Right atrium auricular region (tissue), 2 donors: ENCODE measurements around the gene PLD5. TPM values are rescaled to one million over a fixed set of nuclear protein-coding genes. Genes with fewer than 3 reads are reported as not detected.

Experiments
- DNase-seq: peaks from one replicate; pipeline ENCODE4 v3.0.0-alpha.2; 2019; ENCODE audit warnings: low spot score
- H3K27ac ChIP-seq, 2 donors: fragments of 200-600 bp; sonication (generic); 1 replicate in 1 of 2; 2 replicates in 1 of 2; pipeline ENCODE4 v1.5.1; 2016 to 2019
- H3K27me3 ChIP-seq, 2 donors: fragments of 200-600 bp; sonication (generic); one replicate each; pipeline versions ENCODE4 v1.5.1 to v1.6.0; 2017 to 2019
- H3K36me3 ChIP-seq: fragments of 200-600 bp; sonication (generic); one replicate; pipeline ENCODE4 v1.5.1; 2016
- H3K4me1 ChIP-seq, 2 donors: fragments of 200-600 bp; sonication (generic); one replicate each; pipeline versions ENCODE4 v1.5.1 to v1.6.0; 2017 to 2019
- H3K4me3 ChIP-seq, 2 donors: fragments of 200-600 bp; sonication (generic); 1 replicate in 1 of 2; 2 replicates in 1 of 2; pipeline ENCODE4 v1.5.1; 2017 to 2019; ENCODE audit warnings: mild to moderate bottlenecking in 1 of 2, moderate library complexity in 1 of 2
- H3K9me3 ChIP-seq, 2 donors: fragments of 200-600 bp; sonication (generic); one replicate each; pipeline ENCODE4 v1.5.1; 2019
- CTCF ChIP-seq, 2 donors: fragments of 200-600 bp; sonication (generic); IDR thresholded peaks; one replicate each; pipeline ENCODE4 v1.5.1; 2019; ENCODE audit warnings: antibody characterized with exemption in 2 of 2
- total RNA-seq, 2 donors: library from RNA; depleted of rRNA; stranded (reverse); fragments of >200 nt; gene quantifications; one replicate each; pipeline ENCODE4 v1.1.0, GENCODE V29; 2016

The PLD5 gene
- total RNA-seq, 2 donors from 2014 or later = 0.12 to 0.19 TPM

- no peaks in the 10 kb centered on the region for H3K9me3 ChIP-seq
- DNase-seq = no peak
- no peaks in the 10 kb centered on the region for H3K4me1 ChIP-seq
- H3K36me3 ChIP-seq = no peaks in the 10 kb centered on the region
- H3K27ac ChIP-seq = no peak overlapping the region
- no peak overlapping the region for H3K4me3 ChIP-seq
- no peak for TF ChIP-seq CTCF (IDR thresholded peaks at IDR 0.05)
- H3K27me3 ChIP-seq = no peaks in the 10 kb centered on the region
Observed at GRCh38 chr1:242554577-242554976, 30.1 kb upstream of the PLD5 start.

GRCh38 chr1:242546849-242547729 is 22.6 kb upstream of the PLD5 start:
- Histone ChIP-seq H3K27ac (no peak overlapping the region), H3K9me3 (no peaks in the 10 kb centered on the region), H3K4me1 (no peaks in the 10 kb centered on the region), H3K27me3 (no peaks in the 10 kb centered on the region), H3K36me3 (no peaks in the 10 kb centered on the region), H3K4me3 (no peak overlapping the region)
- DNase-seq = no peak
- TF ChIP-seq CTCF (IDR thresholded peaks at IDR 0.05) = no peak

GRCh38 chr1:242546441-242546840 is 21.9 kb upstream of the PLD5 start:
- Histone ChIP-seq H3K4me1 (no peaks in the 10 kb centered on the region), H3K9me3 (no peaks in the 10 kb centered on the region), H3K27me3 (no peaks in the 10 kb centered on the region), H3K36me3 (no peaks in the 10 kb centered on the region), H3K4me3 (no peak overlapping the region), H3K27ac (no peak overlapping the region)
- no peak for DNase-seq
- no peak for TF ChIP-seq CTCF (IDR thresholded peaks at IDR 0.05)

GRCh38 chr1:242544071-242544470 is 19.6 kb upstream of the PLD5 start:
- no peaks in the 10 kb centered on the region for H3K27me3 ChIP-seq

GRCh38 chr1:242542271-242542670 is 17.8 kb upstream of the PLD5 start:
- TF ChIP-seq CTCF (IDR thresholded peaks at IDR 0.05) = no peak
- H3K36me3 ChIP-seq = no peaks in the 10 kb centered on the region
- DNase-seq = no peak

More at GRCh38 chr1:242544071-242544470, 19.6 kb upstream of the PLD5 start:
- Histone ChIP-seq H3K27ac (no peak overlapping the region), H3K4me3 (no peak overlapping the region), H3K4me1 (no peaks in the 10 kb centered on the region), H3K36me3 (no peaks in the 10 kb centered on the region), H3K9me3 (no peaks in the 10 kb centered on the region)
- no peak for DNase-seq
- TF ChIP-seq CTCF (IDR thresholded peaks at IDR 0.05) = no peak

More at GRCh38 chr1:242542271-242542670, 17.8 kb upstream of the PLD5 start:
- no peaks in the 10 kb centered on the region for H3K4me1 ChIP-seq
- H3K27me3 ChIP-seq = no peaks in the 10 kb centered on the region
- no peak overlapping the region for H3K4me3 ChIP-seq
- H3K9me3 ChIP-seq = no peaks in the 10 kb centered on the region
- no peak overlapping the region for H3K27ac ChIP-seq
